H9 (cell line): ENCODE results near the gene C11orf91. TPM values are rescaled to one million over a fixed set of nuclear protein-coding genes. Genes with fewer than 3 reads are reported as not detected.

Source experiments
- DNase-seq: peaks from one replicate; pipeline ENCODE4 v3.0.0-alpha.2; 2017
- H2AFZ ChIP-seq: one replicate; pipeline ENCODE4 v1.6.1; 2013; ENCODE audit warnings: mild to moderate bottlenecking, low read length, control low read depth, moderate library complexity
- H2AK5ac ChIP-seq: 2 replicates; pipeline ENCODE4 v1.6.1; 2013; ENCODE audit warnings: low read length, control low read depth, mixed read lengths; ENCODE audit not compliant: insufficient read length
- H2BK120ac ChIP-seq: one replicate; pipeline ENCODE4 v1.6.1; 2013; ENCODE audit warnings: low read depth, mild to moderate bottlenecking, low read length, control low read depth, inconsistent platforms; ENCODE audit not compliant: poor library complexity, severe bottlenecking
- H2BK12ac ChIP-seq: 2 replicates; pipeline ENCODE4 v1.6.1; 2013; ENCODE audit warnings: low read length, control low read depth, mixed read lengths, low read depth; ENCODE audit not compliant: insufficient read length
- H2BK15ac ChIP-seq: 2 replicates; pipeline ENCODE4 v1.6.1; 2013; ENCODE audit warnings: low read depth, low read length, control low read depth
- H2BK20ac ChIP-seq: one replicate; pipeline ENCODE4 v1.6.1; 2013; ENCODE audit warnings: low read depth, mild to moderate bottlenecking, low read length, control low read depth, inconsistent platforms; ENCODE audit not compliant: poor library complexity, severe bottlenecking
- H2BK5ac ChIP-seq: 2 replicates; pipeline ENCODE4 v1.6.1; 2013; ENCODE audit warnings: low read length, control low read depth, mixed read lengths; ENCODE audit not compliant: insufficient read length
- H3K14ac ChIP-seq: 2 replicates; pipeline ENCODE4 v1.6.1; 2013; ENCODE audit warnings: low read length, control low read depth; ENCODE audit not compliant: insufficient read depth
- H3K18ac ChIP-seq: 2 replicates; pipeline ENCODE4 v1.6.1; 2013; ENCODE audit warnings: low read depth, mild to moderate bottlenecking, mixed read lengths, low read length, control low read depth; ENCODE audit not compliant: insufficient read length
- H3K23ac ChIP-seq: 2 replicates; pipeline ENCODE4 v1.6.1; 2013; ENCODE audit warnings: low read length, control low read depth, mixed read lengths, low read depth; ENCODE audit not compliant: insufficient read length
- H3K23me2 ChIP-seq: 2 replicates; pipeline ENCODE4 v1.6.1; 2013; ENCODE audit warnings: low read depth, mild to moderate bottlenecking, mixed read lengths, low read length, control low read depth; ENCODE audit not compliant: insufficient read length, poor library complexity, severe bottlenecking
- H3K27ac ChIP-seq: 2 replicates; pipeline ENCODE4 v1.5.1; 2013; ENCODE audit warnings: low read length, control low read depth, mixed read lengths, low read depth; ENCODE audit not compliant: insufficient read length
- H3K27me3 ChIP-seq: 2 replicates; pipeline ENCODE4 v1.6.1; 2013; ENCODE audit warnings: low read length, control low read depth, inconsistent platforms; ENCODE audit not compliant: insufficient read depth
- H3K4ac ChIP-seq: 2 replicates; pipeline ENCODE4 v1.6.1; 2013; ENCODE audit warnings: low read depth, mild to moderate bottlenecking, control low read depth, inconsistent platforms, low read length, moderate library complexity
- H3K4me1 ChIP-seq: 2 replicates; pipeline ENCODE4 v1.6.1; 2013; ENCODE audit warnings: low read length, control low read depth, inconsistent platforms; ENCODE audit not compliant: insufficient read depth
- H3K4me2 ChIP-seq: 2 replicates; pipeline ENCODE4 v1.6.1; 2013; ENCODE audit warnings: low read length, control low read depth, mixed read lengths; ENCODE audit not compliant: insufficient read length, insufficient read depth
- H3K56ac ChIP-seq: 2 replicates; pipeline ENCODE4 v1.6.1; 2013; ENCODE audit warnings: low read depth, mild to moderate bottlenecking, mixed read lengths, low read length, control low read depth; ENCODE audit not compliant: insufficient read length
- H3K79me1 ChIP-seq: 2 replicates; pipeline ENCODE4 v1.6.1; 2013; ENCODE audit warnings: low read depth, mild to moderate bottlenecking, moderate library complexity, low read length, control low read depth, inconsistent platforms; ENCODE audit not compliant: insufficient read depth, poor library complexity, severe bottlenecking
- H3K79me2 ChIP-seq: 2 replicates; pipeline ENCODE4 v1.6.1; 2013; ENCODE audit warnings: low read length, control low read depth, inconsistent platforms; ENCODE audit not compliant: insufficient read depth
- H3K9ac ChIP-seq: 2 replicates; pipeline ENCODE4 v1.6.1; 2013; ENCODE audit warnings: low read length, control low read depth, mixed read lengths; ENCODE audit not compliant: insufficient read length; ENCODE audit errors: extremely low read depth
- H3K9me3 ChIP-seq: one replicate; pipeline ENCODE4 v1.6.1; 2013; ENCODE audit warnings: low read depth, low read length, inconsistent platforms; ENCODE audit not compliant: control insufficient read depth
- H3T11ph ChIP-seq: one replicate; pipeline ENCODE4 v1.6.1; 2013; ENCODE audit warnings: mild to moderate bottlenecking, low read length, control low read depth, inconsistent platforms
- H4K20me1 ChIP-seq: one replicate; pipeline ENCODE4 v1.6.1; 2013; ENCODE audit not compliant: control insufficient read depth, insufficient read length, insufficient read depth
- H4K5ac ChIP-seq: 2 replicates; pipeline ENCODE4 v1.6.1; 2013; ENCODE audit warnings: low read depth, mild to moderate bottlenecking, mixed read lengths, low read length, control low read depth; ENCODE audit not compliant: insufficient read length
- H4K8ac ChIP-seq: replicated peaks from 2 replicates; pipeline ENCODE4 v1.6.1; 2013; ENCODE audit warnings: low read length, control low read depth, mixed read lengths, low read depth; ENCODE audit not compliant: insufficient read length
- H4K91ac ChIP-seq: 2 replicates; pipeline ENCODE4 v1.6.1; 2013; ENCODE audit warnings: low read depth, mild to moderate bottlenecking, moderate library complexity, mixed read lengths, low read length, control low read depth; ENCODE audit not compliant: insufficient read length
- H3K27ac Mint-ChIP-seq, 3 experiments: 2 replicates in 2 of 3; 3 replicates in 1 of 3; pipeline ENCODE4 v1.8.0; 2020 to 2021; ENCODE audit warnings: mixed read lengths in 3 of 3, mild to moderate bottlenecking in 1 of 3, moderate library complexity in 1 of 3
- H3K27me3 Mint-ChIP-seq: 2 replicates; pipeline ENCODE4 v1.8.0; 2021; ENCODE audit warnings: low read depth, mild to moderate bottlenecking, moderate library complexity, mixed read lengths
- H3K36me3 Mint-ChIP-seq, 3 experiments: 2 replicates in 2 of 3; 3 replicates in 1 of 3; pipeline ENCODE4 v1.8.0; 2020 to 2021; ENCODE audit warnings: low read depth in 3 of 3, mixed read lengths in 3 of 3; ENCODE audit not compliant: insufficient read depth in 1 of 3
- H3K4me1 Mint-ChIP-seq, 2 experiments: 2 replicates each; pipeline ENCODE4 v1.8.0; 2020; ENCODE audit warnings: mixed read lengths in 2 of 2
- H3K4me3 Mint-ChIP-seq, 2 experiments: 2 replicates in 1 of 2; 3 replicates in 1 of 2; pipeline ENCODE4 v1.8.0; 2020 to 2021; ENCODE audit warnings: mild to moderate bottlenecking in 2 of 2, mixed read lengths in 2 of 2, moderate library complexity in 1 of 2
- H3K9me3 Mint-ChIP-seq, 2 experiments: 2 replicates in 1 of 2; 3 replicates in 1 of 2; pipeline ENCODE4 v1.8.0; 2020; ENCODE audit warnings: mild to moderate bottlenecking in 2 of 2, mixed read lengths in 2 of 2, moderate library complexity in 1 of 2
- CTCF ChIP-seq: fragments of 200-600 bp; sonication (generic); conservative IDR thresholded peaks from 3 replicates; pipeline ENCODE4 v1.8.0; 2021; ENCODE audit warnings: antibody characterized with exemption, mild to moderate bottlenecking
- WGBS: extraction: QIAGEN DNeasy Blood & Tissue Kit; methylation state at CpG from one replicate; pipeline ENCODE4 v1.1.7; 2013; ENCODE audit warnings: missing lambda C conversion rate, low lambda C conversion rate, mixed read lengths; ENCODE audit not compliant: insufficient read length; ENCODE audit errors: extremely low coverage; 5-methylcytosine and 5-hydroxymethylcytosine counted together
- total RNA-seq: library from RNA; stranded (reverse); gene quantifications from 2 replicates; pipeline ENCODE4 v1.2.1, GENCODE V29; 2021

C11orf91 gene
- total RNA-seq, 1 experiment from 2014 or later, result not detected

- no peak overlapping the region for H3K4me3 Mint-ChIP-seq
- H3K23ac ChIP-seq, result no peak overlapping the region
- H3K56ac ChIP-seq, result no peak overlapping the region
- no peaks in the 10 kb centered on the region for H3K9me3 ChIP-seq
- no peak overlapping the region for H3K4ac ChIP-seq
- H3K14ac ChIP-seq, result no peak overlapping the region
- H3K4me1 Mint-ChIP-seq, result peaks cover 14 to 17% of the 10 kb centered on the region in 2 experiments
- no peaks in the 10 kb centered on the region for H3K23me2 ChIP-seq
- no peak overlapping the region for H3K4me2 ChIP-seq
- H3K79me1 ChIP-seq, result no peaks in the 10 kb centered on the region
- no peak overlapping the region for H2AFZ ChIP-seq
- H3K27ac ChIP-seq, result no peak overlapping the region
- no peaks in the 10 kb centered on the region for H4K20me1 ChIP-seq
- H3K79me2 ChIP-seq, result no peaks in the 10 kb centered on the region
- no peak for DNase-seq
- no peak overlapping the region for H4K91ac ChIP-seq
- H3K18ac ChIP-seq, result no peak overlapping the region
- TF ChIP-seq CTCF, result no peak
- no peaks in the 10 kb centered on the region for H3K27me3 ChIP-seq
- no peak overlapping the region for H2BK5ac ChIP-seq
- H2BK120ac ChIP-seq, result no peak overlapping the region
- no peak overlapping the region for H3T11ph ChIP-seq
- H4K5ac ChIP-seq, result no peak overlapping the region
- WGBS, result no CpG with 5 or more reads among the region's 11 CpGs
- H4K8ac ChIP-seq, result no peak overlapping the region
- H3K9me3 Mint-ChIP-seq, result 0 out of 5 replicates have a peak, but pooled peaks cover 0 to 4% of the 10 kb centered on the region in 2 experiments
- no peak overlapping the region for H3K27ac Mint-ChIP-seq
- no peak overlapping the region for H2BK12ac ChIP-seq
- H2BK20ac ChIP-seq, result no peak overlapping the region
- no peak overlapping the region for H2BK15ac ChIP-seq
- H3K36me3 Mint-ChIP-seq, result no peaks in the 10 kb centered on the region
- H3K27me3 Mint-ChIP-seq, result no peaks in the 10 kb centered on the region
- H2AK5ac ChIP-seq, result no peak overlapping the region
- peaks cover 2% of the 10 kb centered on the region; the same call in 1 of the 2 replicates for H3K4me1 ChIP-seq
- no peak overlapping the region for H3K9ac ChIP-seq
These were observed 44.6 kb downstream of the C11orf91 start for GRCh38 chr11:33655842-33656600.
